ENCODE measurements around the gene PRH1.

PRH1 gene

DNA sequence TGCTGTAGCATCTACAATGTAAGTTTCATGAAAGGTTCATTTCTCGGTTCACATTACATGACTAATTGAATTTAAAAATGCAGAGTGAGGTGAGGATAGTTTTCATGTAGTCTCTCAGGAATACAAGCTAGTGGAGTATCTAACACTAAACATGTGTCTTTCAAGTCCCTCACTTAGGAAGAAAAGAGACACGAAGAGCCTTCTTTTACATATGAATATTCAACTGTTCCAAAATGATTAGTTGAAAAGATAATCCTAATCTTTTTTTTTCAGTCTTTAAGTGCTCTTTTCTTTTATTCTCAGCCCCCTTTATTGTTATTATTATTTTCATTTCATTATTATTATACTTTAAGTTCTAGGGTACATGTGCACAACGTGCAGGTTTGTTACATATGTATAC, 45.6 kb downstream of the PRH1 start:
- DNase-seq (ENCODE audit: low spot score), result no peak

All from GM03348 (cell line).